Measurements from ENCODE around the gene CDYL.

Gene CDYL

DNA sequence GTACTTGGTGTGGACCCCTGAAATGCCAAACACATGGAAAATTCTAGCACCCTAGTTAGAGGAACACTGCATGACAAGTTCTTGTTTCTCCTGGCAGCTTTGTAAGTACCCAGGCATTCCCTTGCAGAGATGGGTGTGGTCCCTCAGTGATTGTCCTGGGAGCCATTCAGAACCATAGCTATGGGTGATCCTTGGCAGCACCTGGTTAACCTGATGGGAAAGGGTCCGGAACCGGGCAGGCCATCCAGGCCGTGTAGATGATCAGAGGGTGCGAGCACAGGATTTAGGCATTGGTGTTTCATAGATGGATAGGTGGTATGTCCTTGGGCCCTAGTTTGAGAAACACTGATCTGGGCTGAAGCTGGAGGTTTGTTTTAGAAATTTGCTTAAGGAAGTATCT lies 131.9 kb downstream of the CDYL start:
- no peak for DNase-seq (ENCODE audit: low read depth)

DNA sequence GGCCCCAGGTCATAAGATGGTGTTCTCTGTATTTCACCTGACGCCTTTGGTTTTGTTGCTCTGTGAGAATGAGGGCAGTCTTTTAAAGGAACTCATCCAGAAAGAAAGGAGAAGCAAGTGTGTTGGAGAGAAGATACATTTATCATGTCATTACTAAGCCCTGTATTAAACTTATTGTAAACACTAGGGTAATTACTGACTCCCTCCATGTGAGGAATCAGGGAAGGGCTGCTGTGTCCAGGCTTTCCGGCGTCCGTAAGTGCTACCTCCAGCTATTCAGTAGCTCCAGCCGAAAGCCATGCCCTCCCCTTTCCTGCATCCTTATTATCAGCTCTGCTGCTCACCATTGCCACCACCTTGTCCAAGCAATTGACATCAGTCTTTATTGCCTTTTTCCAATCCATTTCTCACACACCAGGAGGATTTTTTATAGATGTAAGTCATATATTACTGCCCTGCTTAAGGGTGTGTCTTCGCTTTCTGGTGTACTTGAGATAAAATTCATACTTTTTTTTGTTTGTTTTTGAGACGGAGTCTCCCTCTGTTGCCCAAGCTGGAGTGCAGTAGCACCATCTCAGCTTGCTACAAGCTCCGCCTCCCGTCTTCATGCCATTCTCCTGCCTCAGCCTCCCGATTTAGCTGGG lies 133.0 kb downstream of the CDYL start:
- DNase-seq (ENCODE audit: low read depth) = no peak

DNA sequence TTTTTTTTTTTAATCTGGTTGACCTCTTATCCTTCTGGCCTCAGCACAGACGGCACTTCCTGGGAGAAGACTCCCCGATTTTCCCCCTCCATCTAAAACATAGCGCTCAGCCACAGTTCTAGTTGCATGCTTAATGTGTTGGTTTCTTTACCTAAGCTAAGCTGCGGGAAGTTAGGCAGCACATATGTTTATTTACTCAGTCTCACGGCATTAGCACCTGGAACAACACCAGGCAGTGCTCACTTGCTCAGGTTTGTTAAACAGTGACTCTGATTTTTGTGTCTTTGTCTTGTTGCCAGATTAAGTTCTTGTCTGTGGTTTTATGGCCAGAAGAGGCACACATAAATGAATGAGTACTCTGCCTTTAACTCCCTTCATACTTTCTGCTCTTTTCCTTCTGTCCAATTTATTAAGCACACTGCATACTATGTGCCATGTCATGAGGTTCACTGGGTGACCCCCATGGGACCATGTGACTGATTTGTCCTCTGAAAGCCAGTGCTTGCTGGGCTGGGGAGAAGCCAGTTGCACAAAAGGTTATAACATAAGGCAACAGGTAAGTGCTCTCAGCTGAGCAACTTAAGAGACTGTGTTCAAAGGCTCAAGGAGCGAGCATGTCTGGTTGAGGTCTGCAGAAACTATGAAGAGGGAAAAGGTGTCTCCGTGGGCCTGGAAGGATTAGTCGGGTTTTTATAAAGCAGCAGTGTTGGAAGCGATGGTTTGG lies 134.0 kb downstream of the CDYL start:
- DNase-seq (ENCODE audit: low read depth) = no peak

DNA sequence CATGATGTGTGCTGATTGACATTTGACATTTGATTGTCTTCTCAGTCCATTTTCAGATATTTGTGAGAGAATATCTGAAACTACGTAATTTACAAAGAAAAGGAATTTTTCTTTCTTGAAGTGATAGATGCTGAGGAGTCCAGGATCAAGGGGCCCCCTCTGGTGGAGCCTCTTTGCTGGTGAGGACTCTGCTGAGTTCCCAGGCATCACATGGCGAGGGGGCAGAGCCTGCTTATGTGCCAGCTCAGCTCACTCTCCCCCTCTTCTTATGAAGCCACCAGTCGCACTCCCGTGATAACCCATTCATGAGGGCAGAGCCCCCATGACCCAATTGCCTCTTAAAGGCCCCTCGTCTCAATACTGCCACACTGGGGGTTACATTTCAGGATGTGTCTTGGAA lies 136.4 kb downstream of the CDYL start:
- DNase-seq (ENCODE audit: low read depth) = no peak

DNA sequence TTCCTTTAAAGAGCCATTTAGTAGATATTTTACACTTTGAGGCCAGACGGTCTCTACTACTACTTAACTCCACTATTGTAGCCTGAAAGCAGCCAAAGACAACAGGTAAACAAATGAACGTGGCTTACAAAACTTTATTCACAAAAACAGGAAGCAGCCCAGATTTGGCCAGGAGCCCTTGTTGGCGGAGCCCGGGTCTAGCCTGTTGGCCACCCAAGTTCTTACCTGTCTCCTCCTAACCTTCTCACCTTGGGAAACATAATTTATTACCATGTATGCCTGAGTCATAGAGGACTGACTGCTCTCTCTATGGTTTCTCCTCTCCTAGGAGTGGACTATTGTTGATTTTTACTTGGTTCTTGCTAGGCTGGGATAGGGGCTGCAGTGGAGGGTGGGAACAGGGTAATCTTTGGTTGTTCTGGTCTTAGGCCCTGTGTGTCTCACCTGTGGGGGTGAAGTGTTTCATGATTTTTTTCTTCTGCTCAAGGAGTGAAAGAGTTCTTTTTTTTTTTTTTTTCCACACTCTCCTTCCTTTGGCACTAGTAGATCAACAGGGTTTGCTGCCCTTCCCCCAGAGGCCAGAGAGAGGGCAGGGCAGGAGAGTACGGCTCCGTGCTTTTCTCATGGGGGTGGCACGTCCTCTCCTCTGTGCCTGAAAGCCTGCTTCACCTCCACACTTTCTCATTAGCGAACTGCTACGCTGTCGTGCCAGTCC lies 137.7 kb downstream of the CDYL start:
- DNase-seq (ENCODE audit: low read depth) = no peak

DNA sequence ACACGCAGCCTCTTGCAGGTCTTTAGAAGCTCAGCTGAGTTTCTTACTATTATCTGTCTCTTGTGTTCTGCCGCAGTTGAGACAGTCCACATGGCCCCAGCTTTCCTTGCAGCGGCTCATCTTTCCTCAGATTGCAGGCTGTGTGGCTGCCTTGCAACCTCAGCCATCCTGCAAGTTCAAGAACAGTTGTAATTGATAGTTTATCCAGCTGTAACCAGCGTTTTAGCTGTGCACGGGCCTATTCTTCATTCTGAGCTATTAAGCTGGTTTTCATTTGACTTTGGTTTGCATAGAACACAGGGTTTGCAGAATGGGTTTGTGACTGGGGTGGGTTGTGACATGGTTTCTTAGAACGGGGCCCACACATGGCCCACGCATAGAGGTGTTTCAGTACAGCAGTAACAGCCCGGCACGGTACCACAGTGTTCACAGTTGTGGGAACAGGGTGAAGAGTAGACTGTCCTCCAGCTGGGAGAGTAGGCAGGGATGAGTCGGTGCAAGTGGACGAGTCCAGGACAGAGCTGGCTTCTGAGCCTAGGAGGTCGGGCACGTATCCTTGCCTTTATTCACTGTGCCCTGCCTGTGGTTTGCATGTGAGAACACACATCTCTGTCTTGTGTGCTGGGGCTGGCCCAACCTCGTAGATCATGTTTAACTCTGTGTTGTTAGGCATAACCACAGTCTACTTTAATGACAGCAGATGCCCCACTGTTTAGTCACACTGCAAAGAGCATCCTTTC lies 138.4 kb downstream of the CDYL start:
- DNase-seq (ENCODE audit: low read depth) = no peak

DNA sequence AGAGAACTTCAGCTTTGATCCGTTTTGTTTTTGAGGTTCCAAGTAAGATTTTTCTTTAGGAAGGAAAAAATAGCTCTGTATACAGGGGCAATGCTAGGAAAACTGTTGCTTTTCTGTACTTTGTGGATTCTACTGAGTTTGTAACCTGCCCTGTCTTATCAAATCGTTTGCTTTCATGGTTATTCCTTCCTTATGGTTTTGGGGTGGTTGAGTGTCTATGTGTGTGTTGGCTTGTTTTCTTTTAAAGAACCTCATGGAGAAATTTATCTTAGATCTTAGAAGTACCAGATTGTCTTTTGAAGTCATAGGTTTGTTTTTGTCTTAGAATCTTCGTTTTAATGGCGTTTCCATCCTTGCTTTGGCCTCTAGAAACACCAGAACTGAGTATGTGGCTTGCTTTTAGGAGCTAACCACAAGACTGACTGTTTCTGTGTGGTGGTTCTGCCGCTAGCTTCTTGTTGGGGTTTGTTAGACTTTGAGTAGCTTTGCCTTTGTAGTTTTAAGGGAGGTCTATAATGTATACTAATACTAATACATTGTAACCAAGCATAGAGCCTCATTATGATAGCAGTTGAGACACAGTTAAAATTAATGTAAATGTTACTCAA lies 140.9 kb downstream of the CDYL start:
- DNase-seq (ENCODE audit: low read depth) = no peak

DNA sequence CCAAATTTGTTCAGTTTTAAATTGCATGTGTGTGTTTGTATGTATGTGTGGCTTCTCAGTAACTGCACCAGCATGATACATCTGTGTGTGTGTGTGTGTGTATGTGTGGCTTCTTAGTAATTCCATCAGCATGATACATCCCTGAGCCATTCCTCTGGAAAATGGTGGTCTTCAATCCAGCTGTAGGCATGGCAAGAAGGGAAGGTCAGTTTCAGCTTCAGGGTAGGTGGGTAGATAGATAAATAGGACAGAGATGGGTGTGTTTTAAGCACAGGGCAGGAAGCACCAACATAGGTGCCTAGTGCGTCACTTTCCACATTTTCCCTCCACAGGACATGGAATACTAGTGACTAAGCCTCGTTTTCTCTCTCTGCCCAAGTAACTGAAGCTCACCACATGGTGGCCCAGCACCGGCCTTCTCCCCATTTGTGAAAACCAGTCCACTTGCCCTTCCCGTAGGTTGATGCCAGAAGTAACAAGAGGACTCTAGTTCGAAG lies 144.8 kb downstream of the CDYL start:
- DNase-seq (ENCODE audit: low read depth) = no peak

DNA sequence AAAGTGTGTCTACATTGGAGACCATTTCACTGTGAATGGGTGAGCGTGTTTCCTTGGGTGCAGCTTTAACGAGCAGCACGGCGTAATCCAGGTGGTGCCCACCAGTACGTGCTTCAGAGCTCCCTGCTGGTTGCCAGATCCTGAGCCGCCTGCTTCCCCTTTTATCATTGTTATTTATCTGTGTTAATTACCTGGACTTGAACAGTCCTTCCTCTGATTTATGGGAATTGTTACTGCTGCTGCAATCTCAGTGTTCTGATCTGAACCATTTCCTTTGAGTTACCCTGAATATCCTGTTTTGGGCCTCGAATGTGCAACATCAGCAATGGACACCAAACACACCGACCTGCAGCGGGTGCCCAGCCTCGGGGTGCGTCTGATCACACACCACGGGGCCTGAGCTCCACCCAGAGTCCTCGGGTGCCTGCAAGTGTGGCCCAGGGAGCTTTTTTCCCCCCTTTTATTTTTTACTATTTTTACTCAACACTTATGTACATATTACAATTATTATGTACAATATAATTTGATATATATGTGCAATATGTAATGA lies 146.4 kb downstream of the CDYL start:
- DNase-seq (ENCODE audit: low read depth) = no peak

DNA sequence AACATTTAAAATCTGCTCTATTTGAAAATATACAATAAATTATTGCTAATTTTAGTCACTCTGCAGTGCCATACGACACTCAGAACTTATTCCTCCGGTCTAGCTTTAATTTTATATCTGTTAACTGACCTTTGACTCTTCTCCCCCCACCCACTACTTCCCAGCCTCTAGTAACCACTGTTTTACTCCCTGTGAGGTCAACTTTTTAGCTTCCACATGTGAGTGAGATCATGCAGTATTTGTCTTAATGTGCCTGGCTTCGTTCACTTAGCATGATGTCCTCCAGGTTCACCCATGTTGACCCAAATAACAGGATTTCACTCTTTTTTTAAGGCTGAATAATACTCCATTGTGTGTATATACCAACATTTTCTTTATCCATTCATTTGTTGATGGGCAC lies 146.9 kb downstream of the CDYL start:
- no peak for DNase-seq (ENCODE audit: low read depth)

DNA sequence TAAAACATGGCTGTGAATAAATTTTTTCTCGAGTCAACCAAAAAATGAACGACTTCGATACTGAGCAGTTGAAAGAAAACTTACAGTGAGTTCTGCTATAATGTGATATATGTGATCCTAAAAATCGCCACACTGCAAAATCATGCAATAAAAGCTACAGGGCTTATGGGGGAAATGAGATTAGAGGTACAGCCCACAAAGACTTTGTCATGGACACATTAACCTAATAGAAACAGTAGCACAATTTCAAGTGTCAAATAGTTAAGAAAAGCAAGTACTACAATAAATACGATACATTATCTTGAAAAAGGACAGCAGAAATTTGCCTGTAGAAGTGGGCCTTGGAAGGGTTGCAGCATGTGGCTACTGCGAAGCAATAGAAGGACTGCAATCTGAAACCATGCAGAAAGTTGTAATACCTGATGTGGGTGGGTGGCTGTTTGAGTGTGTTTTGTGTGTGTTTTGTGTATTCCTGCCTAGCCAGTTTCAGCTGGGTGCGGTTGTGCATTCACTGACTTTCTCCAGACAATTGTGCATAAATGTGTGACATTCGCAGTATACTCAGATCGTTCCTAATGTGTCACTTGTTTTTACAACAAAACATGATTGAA lies 148.6 kb downstream of the CDYL start:
- DNase-seq (ENCODE audit: low read depth) = no peak

DNA sequence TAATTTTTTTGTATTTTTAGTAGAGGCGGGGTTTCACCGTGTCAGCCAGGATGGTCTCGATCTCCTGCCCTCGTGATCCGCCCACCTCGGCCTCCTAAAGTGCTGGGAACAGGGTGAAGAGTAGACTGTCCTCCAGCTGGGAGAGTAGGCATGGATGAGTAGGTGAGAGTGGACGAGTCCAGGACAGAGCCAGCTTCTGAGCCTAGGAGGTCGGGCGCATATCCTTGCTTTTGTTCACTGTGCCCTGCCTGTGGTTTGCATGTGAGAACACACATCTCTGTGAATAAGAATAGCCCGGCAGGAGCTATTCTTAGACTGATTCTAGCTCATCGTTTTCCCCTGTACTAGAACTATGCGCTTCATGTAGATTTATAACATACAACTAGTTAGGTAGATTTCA lies 149.4 kb downstream of the CDYL start:
- no peak for DNase-seq (ENCODE audit: low read depth)

DNA sequence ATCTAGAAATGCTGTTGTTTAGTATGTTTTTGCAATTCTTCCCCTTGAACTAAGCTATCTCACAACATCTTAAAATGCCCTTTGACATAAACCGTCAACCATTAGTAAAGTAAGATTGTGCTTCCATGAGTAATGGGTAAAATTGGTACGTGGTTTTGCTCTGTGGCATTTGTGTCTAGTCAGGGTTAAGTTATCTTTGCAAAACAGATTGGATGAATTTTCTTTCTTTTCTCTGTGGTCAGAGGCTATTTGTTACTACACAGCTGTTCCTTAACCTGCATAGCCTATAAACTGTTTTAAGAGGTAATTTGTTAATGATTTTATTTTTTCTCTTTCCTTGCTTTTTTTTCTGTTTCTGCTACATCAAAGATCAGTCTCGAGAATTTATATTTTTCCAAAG lies 152.2 kb downstream of the CDYL start:
- no peak for DNase-seq (ENCODE audit: low read depth)

DNA sequence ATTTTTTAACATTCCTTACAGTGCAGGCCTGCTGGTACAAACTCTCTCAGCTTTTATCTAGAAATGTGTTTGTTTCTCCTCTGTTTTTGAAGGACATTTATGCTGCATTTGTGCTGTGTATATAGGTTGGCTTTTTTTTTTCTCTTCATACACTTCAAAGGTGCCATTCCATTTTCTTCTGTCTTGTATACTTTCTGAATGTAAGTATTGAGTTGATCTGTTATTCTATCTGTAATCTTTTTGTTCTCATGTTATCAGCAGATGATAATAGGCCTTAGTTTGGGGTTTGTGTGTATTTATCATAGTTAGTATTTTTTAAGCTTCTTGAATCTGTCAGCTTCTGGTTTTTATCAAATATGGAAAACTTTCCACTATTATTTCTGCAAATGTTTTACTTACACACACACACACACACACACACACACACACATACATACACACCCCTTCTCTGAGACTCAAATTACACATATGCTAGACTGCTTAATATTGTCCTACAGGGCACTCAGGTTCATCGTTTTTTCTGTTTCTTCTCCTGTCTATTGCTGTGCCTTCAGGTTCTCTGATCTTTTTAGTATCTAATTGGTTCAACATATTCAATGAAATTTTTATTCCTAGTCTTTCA lies 153.0 kb downstream of the CDYL start:
- DNase-seq (ENCODE audit: low read depth) = no peak

DNA sequence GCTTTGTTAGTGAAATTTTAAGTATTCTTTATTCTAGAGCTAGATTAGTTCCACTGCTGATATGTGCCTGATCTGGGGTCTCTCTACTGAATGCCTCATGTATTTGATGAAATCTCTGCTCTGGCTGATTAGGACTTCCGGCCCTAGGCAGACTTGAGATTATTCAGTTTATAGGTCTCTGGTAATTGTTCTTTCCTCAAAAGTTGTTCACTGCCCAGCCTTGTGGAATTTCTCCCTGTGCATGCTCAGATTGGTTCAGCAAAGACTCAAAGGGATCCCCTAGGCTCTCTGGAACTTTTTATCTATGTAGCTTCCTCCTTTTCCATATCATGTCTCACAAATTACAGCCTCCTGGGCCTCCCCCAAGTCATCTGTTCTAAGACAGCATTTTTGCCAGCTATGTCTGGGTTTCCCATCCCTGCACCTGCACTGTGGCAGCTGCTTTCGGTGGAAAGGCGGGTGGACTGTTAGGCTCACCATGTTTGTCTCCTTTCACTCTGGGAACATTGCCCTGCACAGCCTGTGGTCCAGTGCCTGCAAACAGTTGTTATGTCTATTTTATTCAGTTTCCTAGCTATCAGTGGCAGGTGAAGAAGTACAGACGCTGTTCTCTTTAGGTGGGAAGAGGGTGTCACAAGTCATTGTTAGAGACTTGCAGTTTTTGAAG lies 154.0 kb downstream of the CDYL start:
- no peak for DNase-seq (ENCODE audit: low read depth)

DNA sequence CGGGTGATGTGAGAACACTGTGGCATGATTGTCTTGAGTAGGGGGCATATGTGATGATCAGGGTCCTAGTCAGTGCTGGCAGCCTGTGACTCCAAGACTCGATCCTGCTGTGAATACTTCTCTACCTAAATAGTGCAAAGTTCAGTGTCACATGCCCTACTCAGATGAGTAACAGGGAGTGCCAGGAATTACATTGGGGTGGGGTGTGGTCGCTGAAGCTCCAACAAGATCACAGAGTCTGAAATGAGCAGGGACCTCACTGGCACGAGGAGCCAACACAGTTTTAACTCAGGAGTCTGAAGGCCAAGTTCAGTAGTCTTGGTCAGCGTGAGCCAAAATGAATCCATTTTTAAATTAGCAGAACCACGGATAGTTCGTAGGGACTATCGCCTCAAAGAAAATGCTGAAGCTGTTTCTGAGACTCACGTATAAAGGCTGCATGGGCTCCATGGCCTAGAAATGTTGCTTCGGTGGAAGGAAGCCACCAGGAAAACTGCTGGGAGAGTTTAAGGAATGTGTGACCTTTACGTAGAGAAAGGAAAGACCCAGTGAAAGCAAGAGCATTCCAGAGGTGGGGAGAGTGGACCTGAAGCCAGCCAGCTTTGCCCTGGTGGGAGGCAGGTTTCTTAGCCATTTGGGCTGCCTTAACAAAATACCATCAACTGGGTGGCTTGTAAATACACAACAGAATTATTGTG lies 155.5 kb downstream of the CDYL start:
- DNase-seq (ENCODE audit: low read depth) = no peak

DNA sequence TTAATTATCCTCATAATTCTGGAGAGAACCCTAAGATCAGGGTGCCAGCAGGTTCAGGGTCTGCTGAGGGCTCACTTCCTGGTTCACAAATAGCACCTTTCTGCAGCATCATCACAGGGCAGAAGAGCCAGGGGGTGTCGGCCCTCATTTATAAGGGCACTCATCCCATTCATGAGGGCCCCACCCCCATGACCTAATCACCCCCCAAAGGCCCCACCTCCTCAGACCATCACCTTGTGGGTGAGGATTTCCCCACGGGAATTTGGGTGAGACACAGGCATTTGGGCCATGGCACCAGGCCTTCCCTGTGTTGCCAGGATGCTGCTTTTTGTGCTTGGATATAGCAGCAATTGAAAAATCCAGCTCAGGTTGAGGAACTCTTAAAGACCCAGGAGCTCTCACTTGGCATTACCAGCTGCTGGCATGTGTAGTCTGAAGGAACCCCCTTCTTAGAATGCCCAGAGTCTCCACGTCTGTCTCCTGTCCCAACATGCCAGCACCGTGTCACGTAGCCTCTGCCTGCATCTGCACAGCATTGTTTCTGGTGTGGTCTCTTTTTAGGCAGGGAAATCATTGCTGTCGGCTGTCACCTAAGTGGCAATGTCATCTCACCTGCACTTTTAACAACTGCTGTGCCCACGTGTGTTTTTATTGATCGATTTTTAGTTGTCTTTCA lies 156.2 kb downstream of the CDYL start:
- no peak for DNase-seq (ENCODE audit: low read depth)

DNA sequence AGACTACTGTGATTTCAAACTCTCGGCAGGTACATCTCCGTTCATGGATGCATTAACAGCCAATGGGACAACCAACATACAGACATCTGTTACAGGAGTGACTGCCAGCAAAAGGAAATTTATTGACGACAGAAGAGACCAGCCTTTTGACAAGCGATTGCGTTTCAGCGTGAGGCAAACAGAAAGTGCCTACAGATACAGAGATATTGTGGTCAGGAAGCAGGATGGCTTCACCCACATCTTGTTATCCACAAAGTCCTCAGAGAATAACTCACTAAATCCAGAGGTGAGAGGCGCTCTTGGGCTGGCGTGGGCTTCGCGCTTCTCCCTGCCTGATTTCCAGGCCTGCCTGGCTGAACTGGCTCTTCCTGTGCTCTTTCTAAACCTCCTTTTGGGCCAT lies 159.3 kb downstream of the CDYL start:
- DNase-seq (ENCODE audit: low read depth) = no peak
